ENCODE results near the gene POLR1A.

Gene POLR1A

GRCh38 chr2:86019121-86019520, 86.6 kb downstream of the POLR1A start:
- DNase-seq: no peak

DNA sequence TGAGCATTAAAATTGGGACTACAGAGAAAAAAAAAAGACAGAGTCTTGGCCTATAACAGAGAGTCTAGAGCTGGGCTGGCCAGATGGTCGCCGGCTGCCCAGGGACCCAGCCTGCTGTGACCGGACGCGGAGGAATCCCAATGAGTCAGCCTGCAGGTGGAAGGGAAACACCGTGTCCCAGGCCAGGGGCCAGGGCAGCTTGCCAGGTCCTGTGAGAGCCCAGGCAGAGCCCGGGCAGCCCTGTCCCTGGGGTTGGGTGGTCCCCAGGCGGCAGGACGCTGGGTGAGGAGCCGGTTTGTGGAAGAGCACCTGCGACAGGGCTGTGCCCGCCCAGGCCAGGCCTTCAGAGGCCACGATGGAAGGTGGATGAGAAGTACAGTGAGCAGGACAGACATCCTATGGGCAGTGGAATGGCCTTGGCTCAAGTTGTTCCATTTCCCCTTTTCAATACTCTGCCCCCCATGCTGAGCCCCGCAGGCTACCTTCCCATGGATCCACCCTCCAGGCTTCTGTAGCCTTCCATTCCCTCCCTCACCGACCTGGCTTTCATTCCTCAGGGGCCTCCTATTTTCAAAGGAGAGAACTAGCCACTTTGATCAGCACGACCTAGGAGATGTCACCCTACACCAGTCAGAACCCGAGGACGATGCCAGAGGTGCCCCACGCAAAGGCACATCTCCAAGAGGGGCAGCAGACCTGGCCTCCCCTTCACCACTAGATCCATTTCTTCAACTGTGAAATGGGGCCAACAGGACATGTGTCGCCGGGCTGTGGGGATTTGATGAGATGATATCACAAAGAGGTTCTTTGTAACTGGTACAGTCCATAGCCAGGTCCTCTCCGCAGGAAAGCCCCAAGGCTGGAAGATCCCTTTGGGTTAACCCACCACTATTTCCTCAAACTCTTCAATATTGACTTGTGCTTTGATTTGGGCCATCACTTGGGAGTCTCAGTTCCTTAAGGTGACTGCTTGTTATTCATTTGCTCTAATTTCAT, 87.5 kb downstream of the POLR1A start:
- no peak for DNase-seq

DNA sequence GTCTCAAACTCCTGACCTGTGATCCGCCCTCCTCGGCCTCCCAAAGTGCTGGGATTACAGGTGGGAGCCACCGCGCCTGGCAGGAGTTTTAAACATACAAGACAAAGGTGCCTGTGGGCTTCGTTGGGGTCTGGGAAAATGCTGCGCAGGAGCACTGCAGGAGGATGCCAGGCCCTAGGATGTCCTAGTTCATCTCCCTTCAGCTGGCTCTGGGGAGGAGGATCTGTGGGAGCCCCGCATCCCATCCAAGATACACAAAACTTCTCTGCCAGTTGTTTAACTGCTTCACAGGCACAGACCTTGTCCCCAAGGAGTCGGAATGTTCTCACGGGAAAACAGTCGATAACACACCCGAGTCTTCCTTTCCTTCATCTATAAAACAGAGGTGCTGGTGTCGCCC, 89.1 kb downstream of the POLR1A start:
- no peak for DNase-seq

- DNase-seq: no peak
These were observed 90.0 kb downstream of the POLR1A start for GRCh38 chr2:86015699-86016098.

GRCh38 chr2:86015006-86015405, 90.7 kb downstream of the POLR1A start:
- DNase-seq: no peak

GRCh38 chr2:86014493-86014892, 91.2 kb downstream of the POLR1A start:
- DNase-seq: no peak

GRCh38 chr2:86012007-86012712, 93.5 kb downstream of the POLR1A start:
- no peak for DNase-seq

DNA sequence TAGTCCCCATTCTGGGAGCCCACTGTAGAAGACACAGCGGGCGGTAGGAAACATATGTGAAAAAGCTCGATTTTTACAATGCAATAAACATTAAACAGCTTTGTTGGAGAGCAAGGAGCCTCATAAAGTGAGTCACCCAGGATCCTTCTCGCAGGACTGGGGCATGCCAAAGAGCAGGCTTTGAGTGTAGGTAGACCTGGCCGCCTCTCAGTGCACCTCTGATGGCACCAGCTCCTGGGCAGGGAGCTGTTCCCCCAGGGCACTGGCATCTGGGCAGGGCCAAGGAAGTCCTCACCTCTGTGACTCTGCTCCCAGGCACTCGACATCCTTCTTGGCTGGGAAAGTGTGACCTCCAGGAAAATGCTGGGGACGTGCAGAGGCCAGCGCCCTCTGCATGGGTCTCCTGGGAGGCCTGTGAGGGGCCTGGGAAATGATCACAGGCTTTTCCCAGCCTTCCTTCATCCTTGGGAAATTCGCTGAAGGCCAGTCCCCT, 94.2 kb downstream of the POLR1A start:
- DNase-seq: no peak

DNA sequence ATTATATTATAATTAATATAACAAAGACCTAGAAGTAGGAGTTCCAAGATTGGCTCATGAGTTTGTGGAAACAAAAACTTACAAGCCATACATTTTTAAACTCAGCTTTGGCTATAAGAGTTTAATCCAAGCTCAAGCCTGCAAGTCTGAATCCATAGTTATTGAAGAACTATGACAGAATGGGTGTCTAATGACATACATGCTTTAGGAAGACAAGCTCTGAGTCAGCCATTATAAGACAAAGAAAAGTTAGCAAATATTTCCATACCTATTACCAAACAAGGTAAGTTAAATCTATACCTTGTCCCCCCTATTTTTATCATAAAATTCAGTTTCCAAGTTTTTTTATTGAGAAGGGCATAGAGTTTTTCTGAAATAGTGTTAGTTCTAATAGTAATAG, 95.6 kb downstream of the POLR1A start:
- DNase-seq: no peak

GRCh38 chr2:86006524-86006923, 99.2 kb downstream of the POLR1A start:
- DNase-seq: no peak

- no peak for DNase-seq
These were observed 101.7 kb downstream of the POLR1A start for GRCh38 chr2:86003967-86004366.

DNA sequence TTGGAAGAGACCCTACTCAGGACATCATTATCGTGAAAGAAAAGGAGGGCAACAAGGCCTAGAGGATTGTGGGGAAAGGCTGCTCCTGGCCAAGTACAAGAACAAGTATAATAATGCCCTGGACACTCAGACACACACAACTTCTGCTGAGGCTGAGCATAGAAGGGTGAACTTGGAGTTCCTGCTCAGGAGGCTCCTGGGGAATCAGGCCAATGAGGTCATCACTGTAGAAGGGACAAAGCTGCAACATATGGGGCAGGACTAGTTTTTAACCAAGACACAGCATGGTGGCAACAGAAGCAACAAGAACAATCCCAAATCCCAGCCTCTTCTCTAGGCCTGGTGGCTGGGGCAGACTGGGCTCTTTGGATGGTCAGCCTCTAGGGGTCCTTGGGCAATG, 102.6 kb downstream of the POLR1A start:
- no peak for DNase-seq

GRCh38 chr2:86002375-86002774, 103.3 kb downstream of the POLR1A start:
- no peak for DNase-seq

GRCh38 chr2:86001326-86001725, 104.4 kb downstream of the POLR1A start:
- no peak for DNase-seq

DNA sequence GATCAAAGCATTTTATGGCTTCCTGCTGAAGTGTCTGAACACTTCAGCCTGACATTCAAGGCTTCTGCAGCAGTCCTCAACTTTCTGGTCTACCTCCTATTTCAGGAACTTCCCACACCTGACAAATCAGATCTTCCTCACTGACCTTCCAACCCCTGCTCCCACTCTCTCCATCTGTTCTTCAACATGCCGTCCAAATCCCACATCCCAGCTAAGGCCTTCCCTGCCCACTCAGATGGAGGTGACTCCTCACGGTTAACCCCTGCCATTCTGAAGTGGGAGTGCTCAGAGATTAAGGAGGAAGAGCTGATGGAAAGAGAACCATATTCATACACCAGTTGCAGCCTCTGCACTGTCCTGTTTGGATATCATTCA, 104.8 kb downstream of the POLR1A start:
- no peak for DNase-seq

DNA sequence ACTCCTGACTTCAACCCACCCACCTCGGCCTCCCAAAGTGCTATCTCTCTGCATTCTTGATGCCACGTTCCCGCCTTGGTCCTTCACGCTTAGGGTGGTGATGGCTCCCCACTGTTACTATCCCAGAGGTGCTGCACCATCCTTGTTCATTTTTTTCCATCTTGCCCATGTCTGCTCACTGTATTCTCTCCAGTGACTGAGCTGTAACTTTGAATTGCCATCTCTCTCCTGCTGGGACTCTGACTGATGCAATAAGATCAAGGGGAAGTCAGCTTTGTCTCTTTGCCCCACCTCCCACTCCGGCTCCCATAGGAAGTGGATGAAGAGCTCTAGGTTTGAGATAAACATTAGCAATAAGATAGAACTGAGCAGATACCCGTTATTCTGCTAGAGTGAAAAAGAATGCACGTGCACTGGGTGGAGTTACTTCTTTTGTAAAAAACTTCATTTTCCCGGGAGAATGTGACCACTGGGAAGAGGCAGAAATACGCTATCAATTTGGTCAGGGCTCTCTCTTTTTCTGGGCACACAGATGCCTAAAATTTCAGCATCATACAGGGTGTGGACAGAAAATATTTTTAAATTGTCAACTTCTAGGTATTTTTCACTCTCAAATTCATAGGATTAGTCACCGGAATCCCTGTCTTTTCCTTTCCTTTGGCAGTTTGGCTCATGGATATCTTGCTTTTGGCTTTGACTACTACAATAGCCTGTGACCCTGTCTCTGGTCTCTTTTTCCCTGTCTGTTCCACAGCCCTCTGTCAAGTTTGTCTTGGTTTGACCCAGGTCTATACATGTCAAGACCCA, 105.4 kb downstream of the POLR1A start:
- no peak for DNase-seq

DNA sequence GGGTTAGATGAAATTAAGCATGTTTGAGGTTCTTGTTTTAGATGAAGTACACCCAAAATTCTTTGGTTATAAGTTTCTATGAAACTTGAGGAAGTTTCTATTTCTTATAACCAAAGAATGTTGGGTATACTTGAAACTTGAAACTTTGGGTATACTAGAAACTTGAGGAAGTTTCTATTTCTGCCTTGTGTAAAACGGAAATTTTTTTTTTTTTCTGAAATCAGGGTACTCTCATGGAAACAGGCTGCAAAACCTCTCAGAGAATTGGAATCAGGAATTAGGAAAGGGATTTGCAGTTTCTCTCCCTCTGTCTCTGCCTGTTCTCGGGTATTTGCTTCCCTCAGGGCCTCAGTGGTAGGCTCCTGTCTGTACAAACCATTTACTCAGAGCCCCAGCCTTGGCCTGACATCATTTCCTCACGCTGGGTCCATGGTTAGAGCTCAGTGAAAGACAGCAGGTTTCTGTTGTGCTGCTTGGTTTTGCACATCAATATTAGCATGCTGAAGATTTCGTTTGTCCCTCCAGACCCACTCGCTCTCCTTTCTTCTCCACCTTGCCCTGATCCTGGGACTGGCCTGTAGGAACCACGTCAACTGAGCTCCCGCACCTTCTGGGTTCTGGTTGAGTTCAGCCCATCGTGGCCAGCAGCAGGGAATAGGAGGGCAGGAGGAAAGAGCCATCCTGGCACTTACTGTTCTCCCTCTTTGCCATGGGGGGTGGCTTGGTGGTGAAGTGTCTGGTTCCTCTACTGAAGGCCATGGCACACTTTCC, 106.4 kb downstream of the POLR1A start:
- peak; percentile 21 for DNase-seq

DNA sequence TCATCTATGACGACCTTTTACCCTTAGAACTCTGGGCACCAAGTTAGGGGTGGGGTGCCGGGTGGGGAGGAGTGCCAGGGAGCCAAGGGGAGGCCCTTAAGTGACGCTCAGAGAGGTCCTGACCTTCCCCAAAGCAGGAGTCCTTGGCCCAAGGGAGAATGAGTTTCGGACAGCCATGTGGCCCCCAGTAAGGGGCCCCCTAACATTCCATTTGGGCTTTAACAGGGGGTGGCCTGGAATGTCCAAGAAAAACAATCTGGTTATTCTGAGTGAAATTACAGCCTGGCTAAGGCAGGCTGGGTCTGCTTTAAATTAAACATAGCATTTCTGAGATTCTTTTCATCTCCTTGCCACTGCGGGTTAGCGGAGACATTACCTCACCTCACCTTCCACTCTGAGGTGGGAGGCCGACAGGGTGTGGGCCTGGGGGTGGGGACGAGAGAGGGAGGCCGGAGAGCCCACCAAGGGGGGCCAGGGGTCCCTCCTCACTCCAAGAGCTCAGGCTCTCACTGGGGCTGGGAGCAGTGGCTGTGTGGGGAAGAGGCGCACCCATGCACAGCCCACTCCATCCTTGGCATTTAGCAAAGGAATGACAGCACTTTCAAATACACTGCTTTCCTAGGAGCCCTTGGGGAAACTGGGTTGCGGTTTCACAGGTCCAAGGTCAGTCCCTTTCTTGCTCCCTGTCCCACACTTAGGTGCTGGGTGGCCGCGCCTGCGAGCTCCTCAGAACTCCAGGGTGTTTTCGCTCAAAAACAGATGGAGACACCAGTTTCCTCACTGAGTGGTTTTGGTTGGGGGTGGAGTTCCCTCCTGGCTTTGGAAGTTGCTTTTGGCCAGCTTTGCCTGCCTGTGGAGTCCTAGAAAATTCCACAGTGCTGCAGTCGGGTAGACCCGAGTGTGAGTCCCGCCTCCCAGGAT, 107.4 kb downstream of the POLR1A start:
- no peak for DNase-seq

GRCh38 chr2:85997017-85997970, 108.4 kb downstream of the POLR1A start:
- DNase-seq: no peak

- no peak for DNase-seq
These were observed 109.1 kb downstream of the POLR1A start for GRCh38 chr2:85996591-85996990.

Measured in NK-92 treated with Interleukin-12 subunit alpha and Interleukin-12 subunit beta, amount 100 ng/mL, for 24 hours (cell line).